Uterus (tissue), 2 donors: Measurements from ENCODE around the gene GRIK5.

Source experiments
- CTCF ChIP-seq, 4 experiments: fragments of 200-600 bp in 2 of 4; fragments of 450-650 bp in 2 of 4; sonication (generic) in 2 of 4; IDR thresholded peaks; one replicate each; pipeline ENCODE4 v1.5.1; 2016 to 2019; ENCODE audit warnings: antibody characterized with exemption in 4 of 4, mild to moderate bottlenecking in 2 of 4, moderate library complexity in 1 of 4
- POLR2A ChIP-seq, 2 donors: fragments of 450-650 bp; IDR thresholded peaks; one replicate each; pipeline ENCODE4 v1.6.1; 2016; ENCODE audit warnings: antibody characterized with exemption in 2 of 2, mild to moderate bottlenecking in 1 of 2, moderate library complexity in 1 of 2

- TF ChIP-seq CTCF (IDR thresholded peaks at IDR 0.05) = no peak
- no peak for TF ChIP-seq POLR2A (IDR thresholded peaks at IDR 0.05)
Observed at GRCh38 chr19:41999878-42000208, 70.2 kb downstream of the GRIK5 start.
